CD14-positive monocyte (primary cell): ENCODE measurements around the gene GGA2. TPM values are rescaled to one million over a fixed set of nuclear protein-coding genes. Genes with fewer than 3 reads are reported as not detected.

Experiments
- DNase-seq, 3 donors: peaks; one replicate each; pipeline ENCODE4 v3.0.0-alpha.2; 2011 to 2022
- H2AFZ ChIP-seq: 2 replicates; pipeline ENCODE4 v1.6.0; 2012; ENCODE audit warnings: mild to moderate bottlenecking, low read depth, low read length, inconsistent platforms; ENCODE audit not compliant: insufficient read depth, poor library complexity, severe bottlenecking
- H3K27ac ChIP-seq, 2 donors: 1 replicate in 1 of 2; 2 replicates in 1 of 2; pipeline ENCODE4 v1.5.1; 2012 to 2013; ENCODE audit warnings: low read length in 2 of 2, control low read depth in 1 of 2, inconsistent platforms in 1 of 2, low read depth in 1 of 2, mild to moderate bottlenecking in 1 of 2
- H3K27me3 ChIP-seq, 2 donors: one replicate each; pipeline versions ENCODE4 v1.6.0 to v1.6.1; 2011 to 2013; ENCODE audit warnings: low read length in 2 of 2; ENCODE audit not compliant: control insufficient read depth in 2 of 2, insufficient read depth in 2 of 2
- H3K36me3 ChIP-seq, 2 donors: replicated peaks in 1 of 2; 1 replicate in 1 of 2; 2 replicates in 1 of 2; pipeline versions ENCODE4 v1.5.1 to v1.6.1; 2012 to 2013; ENCODE audit warnings: low read length in 2 of 2, control low read depth in 1 of 2, inconsistent platforms in 1 of 2, mild to moderate bottlenecking in 1 of 2; ENCODE audit not compliant: insufficient read depth in 2 of 2, control insufficient read depth in 1 of 2
- H3K4me1 ChIP-seq, 2 donors: 1 replicate in 1 of 2; 2 replicates in 1 of 2; pipeline versions ENCODE4 v1.5.1 to v1.6.1; 2012 to 2013; ENCODE audit warnings: low read length in 2 of 2, control low read depth in 1 of 2, inconsistent platforms in 1 of 2, mild to moderate bottlenecking in 1 of 2, moderate library complexity in 1 of 2; ENCODE audit not compliant: insufficient read depth in 2 of 2, control insufficient read depth in 1 of 2
- H3K4me2 ChIP-seq: replicated peaks from 2 replicates; pipeline ENCODE3; 2012; ENCODE audit warnings: low read length, moderate library complexity, mild to moderate bottlenecking; ENCODE audit not compliant: poor library complexity, severe bottlenecking; ENCODE audit errors: extremely low read depth
- H3K4me3 ChIP-seq, 3 experiments: fragments of 200-600 bp in 1 of 3; sonication (generic) in 1 of 3; replicated peaks in 1 of 3; 1 replicate in 2 of 3; 2 replicates in 1 of 3; pipeline ENCODE4 v1.5.1; 2011 to 2013; ENCODE audit warnings: low read length in 3 of 3, mild to moderate bottlenecking in 3 of 3, control low read depth in 2 of 3, low read depth in 2 of 3, inconsistent platforms in 1 of 3, moderate library complexity in 1 of 3
- H3K79me2 ChIP-seq: 2 replicates; pipeline ENCODE4 v1.6.0; 2012; ENCODE audit warnings: mild to moderate bottlenecking, control low read depth, inconsistent platforms, low read length, moderate library complexity; ENCODE audit not compliant: insufficient read depth
- H3K9ac ChIP-seq: 2 replicates; pipeline ENCODE4 v1.6.0; 2017; ENCODE audit warnings: low read length, mild to moderate bottlenecking; ENCODE audit not compliant: insufficient read depth, poor library complexity, severe bottlenecking
- H3K9me3 ChIP-seq, 2 donors: replicated peaks in 1 of 2; 1 replicate in 1 of 2; 2 replicates in 1 of 2; pipeline versions ENCODE4 v1.5.1 to v1.6.1; 2012 to 2013; ENCODE audit warnings: low read length in 2 of 2, control low read depth in 1 of 2; ENCODE audit not compliant: control insufficient read depth in 1 of 2, insufficient read depth in 1 of 2
- H4K20me1 ChIP-seq: 2 replicates; pipeline ENCODE4 v1.6.0; 2012; ENCODE audit warnings: mild to moderate bottlenecking, low read length, control low read depth, moderate library complexity; ENCODE audit not compliant: insufficient read depth
- H3K27ac Mint-ChIP-seq, 7 donors: one replicate each; pipeline ENCODE4 v1.8.0; 2020; ENCODE audit warnings: mild to moderate bottlenecking in 7 of 7, mixed read lengths in 7 of 7, moderate library complexity in 6 of 7, inconsistent platforms in 2 of 7
- H3K27me3 Mint-ChIP-seq, 3 donors: one replicate each; pipeline ENCODE4 v1.8.0; 2021 to 2022; ENCODE audit warnings: low read depth in 3 of 3, mild to moderate bottlenecking in 3 of 3, mixed read lengths in 3 of 3, moderate library complexity in 3 of 3, inconsistent platforms in 1 of 3
- H3K36me3 Mint-ChIP-seq, 2 donors: one replicate each; pipeline ENCODE4 v1.8.0; 2020; ENCODE audit warnings: mixed read lengths in 2 of 2, inconsistent platforms in 1 of 2, mild to moderate bottlenecking in 1 of 2
- H3K4me1 Mint-ChIP-seq: one replicate; pipeline ENCODE4 v1.8.0; 2020; ENCODE audit warnings: mild to moderate bottlenecking, mixed read lengths
- H3K4me3 Mint-ChIP-seq, 2 donors: one replicate each; pipeline ENCODE4 v1.8.0; 2020; ENCODE audit warnings: mild to moderate bottlenecking in 2 of 2, mixed read lengths in 2 of 2, moderate library complexity in 1 of 2
- H3K9me3 Mint-ChIP-seq, 7 donors: one replicate each; pipeline ENCODE4 v1.8.0; 2020 to 2022; ENCODE audit warnings: mixed read lengths in 7 of 7, mild to moderate bottlenecking in 6 of 7, moderate library complexity in 6 of 7, inconsistent platforms in 2 of 7
- CTCF ChIP-seq: fragments of 200-600 bp; IDR thresholded peaks from one replicate; pipeline ENCODE4 v1.8.0; 2022; ENCODE audit warnings: antibody characterized with exemption, mild to moderate bottlenecking
- WGBS: methylation state at CpG from one replicate; pipeline ENCODE4 v1.1.5; 2013; ENCODE audit warnings: missing lambda C conversion rate; ENCODE audit not compliant: insufficient coverage; 5-methylcytosine and 5-hydroxymethylcytosine counted together
- intact Hi-C, 2 donors: fragments of 100-400 bp; cut with micrococcal nuclease; formaldehyde crosslinking; loops; one replicate each; pipeline versions ENCODE4 v1.15.0 to v1.15.1; 2023
- polyA plus RNA-seq, 3 donors: library from polyadenylated mRNA; depleted of rRNA in 1 of 3; unstranded in 2 of 3; stranded (reverse) in 1 of 3; fragments of 300-500 nt in 2 of 3; fragments of >200 nt in 1 of 3; fragmentation: Illumina TruSeq in 2 of 3; gene quantifications; 1 replicate in 2 of 3; 2 replicates in 1 of 3; pipeline ENCODE4 v1.2.3, GENCODE V29; 2012 to 2021

Gene GGA2
- polyA plus RNA-seq, 3 donors = 37.5 to 55.4 (median 49.5) TPM

GRCh38 chr16:23453338-23454052 lies 56.8 kb downstream of the GGA2 start:
- Histone ChIP-seq H3K9ac (peak overlapping the region; percentile 77), H3K4me1 (peaks cover 11 to 15% of the 10 kb centered on the region in 2 donors), H3K4me2 (peak overlapping the region; percentile 98), H3K36me3 (no peaks in the 10 kb centered on the region), H4K20me1 (peaks cover 7% of the 10 kb centered on the region), H3K9me3 (no peaks in the 10 kb centered on the region), H2AFZ (peak overlapping the region; percentile 98), H3K79me2 (peaks cover 34% of the 10 kb centered on the region), H3K27ac (peak overlapping the region in 1 of 2 donors; percentile 78), H3K27me3 (no peaks in the 10 kb centered on the region), H3K4me3 (peak overlapping the region; percentile 68 to 98 (median 97))
- Mint-ChIP-seq H3K36me3 (peaks cover 0 to 5% of the 10 kb centered on the region in 2 donors), H3K4me1 (peaks cover 24% of the 10 kb centered on the region), H3K27me3 (peaks cover 0 to 4% (median 0%) of the 10 kb centered on the region in 3 donors), H3K9me3 (no peaks in the 10 kb centered on the region), H3K27ac (peak overlapping the region in 6 of 7 donors; percentile 76 to 93 (median 86)), H3K4me3 (peak overlapping the region; percentile 91 to 95)
- DNase-seq = no peak
- intact Hi-C loops = loop anchor here in 1 of 2 donors (5.0 to 10.0 kb wide), 2 partner anchors 51 to 104 kb away; partner anchors contain the start of genes EARS2 and UBFD1
- TF ChIP-seq CTCF = no peak
- WGBS = 36% methylated on average over 20 of the region's 37 CpGs

- H3K36me3 Mint-ChIP-seq = peaks cover 0 to 5% of the 10 kb centered on the region in 2 donors
- Histone ChIP-seq H4K20me1 (peaks cover 7% of the 10 kb centered on the region), H3K27ac (peak within 1 kb of the TSS; percentile 32 to 78), H3K9ac (peak within 1 kb of the TSS; percentile 77), H3K36me3 (no peaks in the 10 kb centered on the region), H3K27me3 (no peaks in the 10 kb centered on the region), H3K9me3 (no peaks in the 10 kb centered on the region), H3K4me1 (peaks cover 11 to 15% of the 10 kb centered on the region in 2 donors), H3K79me2 (peaks cover 34% of the 10 kb centered on the region), H3K4me2 (peak within 1 kb of the TSS; percentile 98), H2AFZ (peak within 1 kb of the TSS; percentile 98), H3K4me3 (peak within 1 kb of the TSS; percentile 68 to 98 (median 97))
- WGBS = under 1% methylated on average over 56 of the region's 57 CpGs
- peaks cover 0 to 4% (median 0%) of the 10 kb centered on the region in 3 donors for H3K27me3 Mint-ChIP-seq
- H3K9me3 Mint-ChIP-seq = no peaks in the 10 kb centered on the region
- H3K27ac Mint-ChIP-seq = peak within 1 kb of the TSS; percentile 76 to 93 (median 88)
- peak; percentile 64 to 77 (median 70) for DNase-seq
- H3K4me1 Mint-ChIP-seq = peaks cover 24% of the 10 kb centered on the region
- no peak for TF ChIP-seq CTCF
- peak within 1 kb of the TSS; percentile 91 to 95 for H3K4me3 Mint-ChIP-seq
- intact Hi-C loops = loop anchor here in 1 of 2 donors (5.0 to 10.0 kb wide), 2 partner anchors 52 to 105 kb away; partner anchors contain the start of genes EARS2 and UBFD1
Measured at GRCh38 chr16:23452572-23453337, 57.5 kb downstream of the GGA2 start, which contains the start of gene COG7. COG7 (minus strand) TSS chr16:23453189; CDS start chr16:23452994, 195 bp downstream.
